GM23338 (cell line): ENCODE measurements around the gene OVCH1. TPM values are rescaled to one million over a fixed set of nuclear protein-coding genes. Genes with fewer than 3 reads are reported as not detected.

Experiments
- ATAC-seq: fragments of 200-7000 bp; cut with Tn5 transposase; 3 replicates; pipeline ENCODE4 v1.9.1; 2020
- DNase-seq: peaks from one replicate; pipeline ENCODE4 v3.0.0-alpha.2; 2015; ENCODE audit warnings: low spot score
- H2AFZ ChIP-seq: fragments of 200-600 bp; sonication (generic); 2 replicates; pipeline ENCODE4 v1.8.0; 2016; ENCODE audit warnings: antibody characterized with exemption, mild to moderate bottlenecking, moderate library complexity
- H3F3A ChIP-seq: fragments of 200-600 bp; sonication (generic); replicated peaks from 2 replicates; pipeline ENCODE4 v1.8.0; 2017; ENCODE audit warnings: antibody characterized with exemption, mixed run types, low read depth
- H3K27ac ChIP-seq: fragments of 200-600 bp; sonication (generic); 2 replicates; pipeline ENCODE4 v1.6.1; 2016; ENCODE audit warnings: low read depth
- H3K27me3 ChIP-seq: fragments of 200-600 bp; sonication (generic); 2 replicates; pipeline ENCODE4 v1.8.0; 2016; ENCODE audit warnings: mild to moderate bottlenecking, mixed run types, moderate library complexity; ENCODE audit not compliant: insufficient read depth
- H3K36me3 ChIP-seq: fragments of 200-600 bp; sonication (generic); 2 replicates; pipeline ENCODE4 v1.8.0; 2016; ENCODE audit warnings: mild to moderate bottlenecking; ENCODE audit not compliant: insufficient read depth
- H3K4me1 ChIP-seq: fragments of 200-600 bp; sonication (generic); 2 replicates; pipeline ENCODE4 v1.8.0; 2016; ENCODE audit warnings: mild to moderate bottlenecking, moderate library complexity; ENCODE audit not compliant: insufficient read depth
- H3K4me2 ChIP-seq: fragments of 200-600 bp; sonication (generic); 2 replicates; pipeline ENCODE4 v1.7.1; 2017; ENCODE audit warnings: mixed run types
- H3K4me3 ChIP-seq: fragments of 200-600 bp; sonication (generic); 2 replicates; pipeline ENCODE4 v1.6.1; 2016; ENCODE audit warnings: mixed run types
- H3K79me2 ChIP-seq: fragments of 200-600 bp; sonication (generic); replicated peaks from 2 replicates; pipeline ENCODE4 v1.8.0; 2017; ENCODE audit warnings: mild to moderate bottlenecking; ENCODE audit not compliant: insufficient read depth
- H3K9me2 ChIP-seq: fragments of 200-600 bp; sonication (generic); 2 replicates; pipeline ENCODE4 v1.8.0; 2017; ENCODE audit not compliant: insufficient read depth
- H4K20me1 ChIP-seq: fragments of 200-600 bp; sonication (generic); replicated peaks from 2 replicates; pipeline ENCODE4 v1.8.0; 2017; ENCODE audit warnings: mild to moderate bottlenecking; ENCODE audit not compliant: insufficient read depth
- H3K27ac Mint-ChIP-seq: 2 replicates; pipeline ENCODE4 v1.8.0; 2020; ENCODE audit warnings: inconsistent platforms, mild to moderate bottlenecking, moderate library complexity, mixed read lengths
- H3K27me3 Mint-ChIP-seq: 3 replicates; pipeline ENCODE4 v1.8.0; 2022; ENCODE audit warnings: low read depth, mild to moderate bottlenecking, moderate library complexity, mixed read lengths, inconsistent platforms; ENCODE audit not compliant: insufficient read depth, poor library complexity
- H3K36me3 Mint-ChIP-seq: 3 replicates; pipeline ENCODE4 v1.8.0; 2021; ENCODE audit warnings: low read depth, mild to moderate bottlenecking, inconsistent platforms, moderate library complexity, mixed read lengths
- H3K4me1 Mint-ChIP-seq: 3 replicates; pipeline ENCODE4 v1.8.0; 2020; ENCODE audit warnings: mild to moderate bottlenecking, inconsistent platforms, mixed read lengths
- H3K4me3 Mint-ChIP-seq: 3 replicates; pipeline ENCODE4 v1.8.0; 2021; ENCODE audit warnings: moderate library complexity, mild to moderate bottlenecking, inconsistent platforms, mixed read lengths
- H3K9me3 Mint-ChIP-seq: 3 replicates; pipeline ENCODE4 v1.8.0; 2020; ENCODE audit warnings: moderate library complexity, mild to moderate bottlenecking, inconsistent platforms, mixed read lengths
- CREB1 ChIP-seq: fragments of 250-450 bp; sonication (Bioruptor Pico); IDR thresholded peaks from 2 replicates; pipeline ENCODE4 v1.5.0; 2020; ENCODE audit warnings: low read depth, mild to moderate bottlenecking, moderate library complexity
- EZH2 ChIP-seq: fragments of 200-600 bp; sonication (generic); IDR thresholded peaks from one replicate; pipeline ENCODE4 v1.8.0; 2017; ENCODE audit warnings: antibody characterized with exemption, mild to moderate bottlenecking, low read depth; ENCODE audit not compliant: unreplicated experiment
- EZH2phosphoT487 ChIP-seq: fragments of 200-600 bp; sonication (generic); IDR thresholded peaks from one replicate; pipeline ENCODE4 v1.8.1; 2018; ENCODE audit warnings: antibody characterized with exemption; ENCODE audit not compliant: unreplicated experiment
- JUNB ChIP-seq: IDR thresholded peaks from one replicate; pipeline ENCODE4 v1.6.1; 2016; ENCODE audit warnings: antibody characterized with exemption; ENCODE audit not compliant: unreplicated experiment
- NANOG ChIP-seq: IDR thresholded peaks from 2 replicates; pipeline ENCODE4 v1.6.1; 2016; ENCODE audit warnings: antibody characterized with exemption, borderline replicate concordance
- POLR2AphosphoS5 ChIP-seq: IDR thresholded peaks from 2 replicates; pipeline ENCODE4 v1.6.1; 2016; ENCODE audit warnings: antibody characterized with exemption, low read depth
- STAT1 ChIP-seq: IDR thresholded peaks from one replicate; pipeline ENCODE4 v1.6.1; 2016; ENCODE audit warnings: antibody characterized with exemption; ENCODE audit not compliant: unreplicated experiment
- ZNF114 ChIP-seq: fragments of 250-450 bp; sonication (Bioruptor Pico); IDR thresholded peaks from 2 replicates; pipeline ENCODE4 v1.5.0; 2020; ENCODE audit warnings: mild to moderate bottlenecking, moderate library complexity
- ZNF331 ChIP-seq: fragments of 250-450 bp; sonication (Bioruptor Pico); IDR thresholded peaks from 2 replicates; pipeline ENCODE4 v1.5.0; 2020; ENCODE audit warnings: low read depth, mild to moderate bottlenecking, moderate library complexity
- polyA plus RNA-seq: library from polyadenylated mRNA; unstranded; fragments of >200 nt; fragmentation: Nextera tagmentation; extraction: Ambion mirVana; gene quantifications from 2 replicates; pipeline ENCODE4 v1.2.1, GENCODE V29; 2016
- total RNA-seq: library from RNA; depleted of rRNA; stranded (reverse); fragments of >200 nt; shearing (Covaris generic); gene quantifications from 2 replicates; pipeline ENCODE4 v1.2.3, GENCODE V29; 2014
- TF ChIP-seq, protein P1 (sequence below): IDR thresholded peaks from 2 replicates; pipeline ENCODE4 v1.6.1; 2016; ENCODE audit warnings: antibody characterized with exemption
- TF ChIP-seq, protein P2 (sequence below): fragments of 250-450 bp; sonication (Bioruptor Pico); IDR thresholded peaks from 2 replicates; pipeline ENCODE4 v1.5.0; 2020; ENCODE audit warnings: mild to moderate bottlenecking, moderate library complexity
- TF ChIP-seq, protein P3 (sequence below), 2 experiments: fragments of 200-600 bp in 1 of 2; sonication (generic) in 1 of 2; conservative IDR thresholded peaks; 2 replicates each; pipeline versions ENCODE4 v1.5.1 to v1.6.1; 2016 to 2017; ENCODE audit warnings: antibody characterized with exemption in 2 of 2, low read depth in 2 of 2, mild to moderate bottlenecking in 2 of 2, moderate library complexity in 1 of 2
- TF ChIP-seq, protein P4 (sequence below): IDR thresholded peaks from one replicate; pipeline ENCODE4 v1.6.1; 2018; ENCODE audit warnings: antibody characterized with exemption; ENCODE audit not compliant: unreplicated experiment

The OVCH1 gene
- total and polyA plus RNA-seq, 2 experiments from 2014 or later = not detected

DNA sequence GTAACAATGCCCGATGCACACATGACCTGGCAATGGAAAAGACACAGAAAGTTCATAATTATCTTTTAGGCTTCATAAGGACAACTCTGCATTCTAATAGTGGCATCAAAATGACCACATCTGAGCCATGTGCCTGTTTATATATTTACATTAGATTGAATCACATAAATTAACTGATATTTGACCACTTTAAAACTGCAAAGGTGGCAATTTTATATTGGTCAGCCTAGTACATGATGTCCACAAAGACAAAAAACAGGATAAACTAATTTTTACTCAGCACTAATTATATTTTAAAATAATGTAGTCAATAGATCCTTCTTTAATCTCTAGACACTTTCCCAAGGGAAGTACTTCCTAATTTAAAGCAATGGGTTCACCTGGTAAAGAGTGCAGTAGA is 12.0 kb upstream of the OVCH1 start:
- Histone ChIP-seq H3K27me3 (no peaks in the 10 kb centered on the region), H3K4me3 (no peak overlapping the region), H3K4me2 (no peak overlapping the region), H4K20me1 (no peaks in the 10 kb centered on the region), H3K36me3 (no peaks in the 10 kb centered on the region), H3F3A (no peaks in the 10 kb centered on the region), H3K4me1 (no peaks in the 10 kb centered on the region), H2AFZ (no peak overlapping the region), H3K79me2 (no peaks in the 10 kb centered on the region), H3K9me2 (no peaks in the 10 kb centered on the region), H3K27ac (no peak overlapping the region)
- H3K4me1 Mint-ChIP-seq = peaks cover 7% of the 10 kb centered on the region
- H3K9me3 Mint-ChIP-seq = no peaks in the 10 kb centered on the region
- DNase-seq = no peak
- H3K27me3 Mint-ChIP-seq = peaks cover 4% of the 10 kb centered on the region
- H3K4me3 Mint-ChIP-seq = no peak overlapping the region
- no peak overlapping the region for H3K27ac Mint-ChIP-seq
- peaks cover 10% of the 10 kb centered on the region; the same call in 2 of the 3 replicates for H3K36me3 Mint-ChIP-seq
- no peak for TF ChIP-seq EZH2phosphoT487
- TF ChIP-seq STAT1 = no peak
- TF ChIP-seq, protein P1, sequence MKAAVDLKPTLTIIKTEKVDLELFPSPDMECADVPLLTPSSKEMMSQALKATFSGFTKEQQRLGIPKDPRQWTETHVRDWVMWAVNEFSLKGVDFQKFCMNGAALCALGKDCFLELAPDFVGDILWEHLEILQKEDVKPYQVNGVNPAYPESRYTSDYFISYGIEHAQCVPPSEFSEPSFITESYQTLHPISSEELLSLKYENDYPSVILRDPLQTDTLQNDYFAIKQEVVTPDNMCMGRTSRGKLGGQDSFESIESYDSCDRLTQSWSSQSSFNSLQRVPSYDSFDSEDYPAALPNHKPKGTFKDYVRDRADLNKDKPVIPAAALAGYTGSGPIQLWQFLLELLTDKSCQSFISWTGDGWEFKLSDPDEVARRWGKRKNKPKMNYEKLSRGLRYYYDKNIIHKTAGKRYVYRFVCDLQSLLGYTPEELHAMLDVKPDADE = no peak
- TF ChIP-seq CREB1 (CRISPR knock-in tag) = no peak
- no peak for TF ChIP-seq NANOG
- TF ChIP-seq, protein P2, sequence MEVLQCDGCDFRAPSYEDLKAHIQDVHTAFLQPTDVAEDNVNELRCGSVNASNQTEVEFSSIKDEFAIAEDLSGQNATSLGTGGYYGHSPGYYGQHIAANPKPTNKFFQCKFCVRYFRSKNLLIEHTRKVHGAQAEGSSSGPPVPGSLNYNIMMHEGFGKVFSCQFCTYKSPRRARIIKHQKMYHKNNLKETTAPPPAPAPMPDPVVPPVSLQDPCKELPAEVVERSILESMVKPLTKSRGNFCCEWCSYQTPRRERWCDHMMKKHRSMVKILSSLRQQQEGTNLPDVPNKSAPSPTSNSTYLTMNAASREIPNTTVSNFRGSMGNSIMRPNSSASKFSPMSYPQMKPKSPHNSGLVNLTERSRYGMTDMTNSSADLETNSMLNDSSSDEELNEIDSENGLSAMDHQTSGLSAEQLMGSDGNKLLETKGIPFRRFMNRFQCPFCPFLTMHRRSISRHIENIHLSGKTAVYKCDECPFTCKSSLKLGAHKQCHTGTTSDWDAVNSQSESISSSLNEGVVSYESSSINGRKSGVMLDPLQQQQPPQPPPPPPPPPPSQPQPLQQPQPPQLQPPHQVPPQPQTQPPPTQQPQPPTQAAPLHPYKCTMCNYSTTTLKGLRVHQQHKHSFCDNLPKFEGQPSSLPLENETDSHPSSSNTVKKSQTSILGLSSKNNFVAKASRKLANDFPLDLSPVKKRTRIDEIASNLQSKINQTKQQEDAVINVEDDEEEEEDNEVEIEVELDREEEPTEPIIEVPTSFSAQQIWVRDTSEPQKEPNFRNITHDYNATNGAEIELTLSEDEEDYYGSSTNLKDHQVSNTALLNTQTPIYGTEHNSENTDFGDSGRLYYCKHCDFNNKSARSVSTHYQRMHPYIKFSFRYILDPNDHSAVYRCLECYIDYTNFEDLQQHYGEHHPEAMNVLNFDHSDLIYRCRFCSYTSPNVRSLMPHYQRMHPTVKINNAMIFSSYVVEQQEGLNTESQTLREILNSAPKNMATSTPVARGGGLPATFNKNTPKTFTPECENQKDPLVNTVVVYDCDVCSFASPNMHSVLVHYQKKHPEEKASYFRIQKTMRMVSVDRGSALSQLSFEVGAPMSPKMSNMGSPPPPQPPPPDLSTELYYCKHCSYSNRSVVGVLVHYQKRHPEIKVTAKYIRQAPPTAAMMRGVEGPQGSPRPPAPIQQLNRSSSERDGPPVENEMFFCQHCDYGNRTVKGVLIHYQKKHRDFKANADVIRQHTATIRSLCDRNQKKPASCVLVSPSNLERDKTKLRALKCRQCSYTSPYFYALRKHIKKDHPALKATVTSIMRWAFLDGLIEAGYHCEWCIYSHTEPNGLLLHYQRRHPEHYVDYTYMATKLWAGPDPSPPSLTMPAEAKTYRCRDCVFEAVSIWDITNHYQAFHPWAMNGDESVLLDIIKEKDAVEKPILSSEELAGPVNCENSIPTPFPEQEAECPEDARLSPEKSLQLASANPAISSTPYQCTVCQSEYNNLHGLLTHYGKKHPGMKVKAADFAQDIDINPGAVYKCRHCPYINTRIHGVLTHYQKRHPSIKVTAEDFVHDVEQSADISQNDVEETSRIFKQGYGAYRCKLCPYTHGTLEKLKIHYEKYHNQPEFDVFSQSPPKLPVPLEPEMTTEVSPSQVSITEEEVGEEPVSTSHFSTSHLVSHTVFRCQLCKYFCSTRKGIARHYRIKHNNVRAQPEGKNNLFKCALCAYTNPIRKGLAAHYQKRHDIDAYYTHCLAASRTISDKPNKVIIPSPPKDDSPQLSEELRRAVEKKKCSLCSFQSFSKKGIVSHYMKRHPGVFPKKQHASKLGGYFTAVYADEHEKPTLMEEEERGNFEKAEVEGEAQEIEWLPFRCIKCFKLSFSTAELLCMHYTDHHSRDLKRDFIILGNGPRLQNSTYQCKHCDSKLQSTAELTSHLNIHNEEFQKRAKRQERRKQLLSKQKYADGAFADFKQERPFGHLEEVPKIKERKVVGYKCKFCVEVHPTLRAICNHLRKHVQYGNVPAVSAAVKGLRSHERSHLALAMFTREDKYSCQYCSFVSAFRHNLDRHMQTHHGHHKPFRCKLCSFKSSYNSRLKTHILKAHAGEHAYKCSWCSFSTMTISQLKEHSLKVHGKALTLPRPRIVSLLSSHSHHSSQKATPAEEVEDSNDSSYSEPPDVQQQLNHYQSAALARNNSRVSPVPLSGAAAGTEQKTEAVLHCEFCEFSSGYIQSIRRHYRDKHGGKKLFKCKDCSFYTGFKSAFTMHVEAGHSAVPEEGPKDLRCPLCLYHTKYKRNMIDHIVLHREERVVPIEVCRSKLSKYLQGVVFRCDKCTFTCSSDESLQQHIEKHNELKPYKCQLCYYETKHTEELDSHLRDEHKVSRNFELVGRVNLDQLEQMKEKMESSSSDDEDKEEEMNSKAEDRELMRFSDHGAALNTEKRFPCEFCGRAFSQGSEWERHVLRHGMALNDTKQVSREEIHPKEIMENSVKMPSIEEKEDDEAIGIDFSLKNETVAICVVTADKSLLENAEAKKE (CRISPR knock-in tag) = no peak
- no peak for TF ChIP-seq ZNF331 (CRISPR knock-in tag)
- TF ChIP-seq POLR2AphosphoS5 = no peak
- no peak for TF ChIP-seq ZNF114
- no peak for TF ChIP-seq EZH2
- TF ChIP-seq JUNB = no peak
- TF ChIP-seq, protein P3, sequence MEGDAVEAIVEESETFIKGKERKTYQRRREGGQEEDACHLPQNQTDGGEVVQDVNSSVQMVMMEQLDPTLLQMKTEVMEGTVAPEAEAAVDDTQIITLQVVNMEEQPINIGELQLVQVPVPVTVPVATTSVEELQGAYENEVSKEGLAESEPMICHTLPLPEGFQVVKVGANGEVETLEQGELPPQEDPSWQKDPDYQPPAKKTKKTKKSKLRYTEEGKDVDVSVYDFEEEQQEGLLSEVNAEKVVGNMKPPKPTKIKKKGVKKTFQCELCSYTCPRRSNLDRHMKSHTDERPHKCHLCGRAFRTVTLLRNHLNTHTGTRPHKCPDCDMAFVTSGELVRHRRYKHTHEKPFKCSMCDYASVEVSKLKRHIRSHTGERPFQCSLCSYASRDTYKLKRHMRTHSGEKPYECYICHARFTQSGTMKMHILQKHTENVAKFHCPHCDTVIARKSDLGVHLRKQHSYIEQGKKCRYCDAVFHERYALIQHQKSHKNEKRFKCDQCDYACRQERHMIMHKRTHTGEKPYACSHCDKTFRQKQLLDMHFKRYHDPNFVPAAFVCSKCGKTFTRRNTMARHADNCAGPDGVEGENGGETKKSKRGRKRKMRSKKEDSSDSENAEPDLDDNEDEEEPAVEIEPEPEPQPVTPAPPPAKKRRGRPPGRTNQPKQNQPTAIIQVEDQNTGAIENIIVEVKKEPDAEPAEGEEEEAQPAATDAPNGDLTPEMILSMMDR (conservative IDR thresholded peaks at IDR 0.05; ENCODE audit: low read depth in 2 of 2) = no peak
- TF ChIP-seq, protein P4, sequence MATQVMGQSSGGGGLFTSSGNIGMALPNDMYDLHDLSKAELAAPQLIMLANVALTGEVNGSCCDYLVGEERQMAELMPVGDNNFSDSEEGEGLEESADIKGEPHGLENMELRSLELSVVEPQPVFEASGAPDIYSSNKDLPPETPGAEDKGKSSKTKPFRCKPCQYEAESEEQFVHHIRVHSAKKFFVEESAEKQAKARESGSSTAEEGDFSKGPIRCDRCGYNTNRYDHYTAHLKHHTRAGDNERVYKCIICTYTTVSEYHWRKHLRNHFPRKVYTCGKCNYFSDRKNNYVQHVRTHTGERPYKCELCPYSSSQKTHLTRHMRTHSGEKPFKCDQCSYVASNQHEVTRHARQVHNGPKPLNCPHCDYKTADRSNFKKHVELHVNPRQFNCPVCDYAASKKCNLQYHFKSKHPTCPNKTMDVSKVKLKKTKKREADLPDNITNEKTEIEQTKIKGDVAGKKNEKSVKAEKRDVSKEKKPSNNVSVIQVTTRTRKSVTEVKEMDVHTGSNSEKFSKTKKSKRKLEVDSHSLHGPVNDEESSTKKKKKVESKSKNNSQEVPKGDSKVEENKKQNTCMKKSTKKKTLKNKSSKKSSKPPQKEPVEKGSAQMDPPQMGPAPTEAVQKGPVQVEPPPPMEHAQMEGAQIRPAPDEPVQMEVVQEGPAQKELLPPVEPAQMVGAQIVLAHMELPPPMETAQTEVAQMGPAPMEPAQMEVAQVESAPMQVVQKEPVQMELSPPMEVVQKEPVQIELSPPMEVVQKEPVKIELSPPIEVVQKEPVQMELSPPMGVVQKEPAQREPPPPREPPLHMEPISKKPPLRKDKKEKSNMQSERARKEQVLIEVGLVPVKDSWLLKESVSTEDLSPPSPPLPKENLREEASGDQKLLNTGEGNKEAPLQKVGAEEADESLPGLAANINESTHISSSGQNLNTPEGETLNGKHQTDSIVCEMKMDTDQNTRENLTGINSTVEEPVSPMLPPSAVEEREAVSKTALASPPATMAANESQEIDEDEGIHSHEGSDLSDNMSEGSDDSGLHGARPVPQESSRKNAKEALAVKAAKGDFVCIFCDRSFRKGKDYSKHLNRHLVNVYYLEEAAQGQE = no peak
- ATAC-seq = no peak
